Liver (tissue), 3 donors: ENCODE data around the gene CMIP.

Source experiments
- FOXA2 ChIP-seq: IDR thresholded peaks from 2 replicates; pipeline ENCODE4 v1.6.1; 2016; ENCODE audit warnings: antibody characterized with exemption
- TF ChIP-seq, protein P1 (sequence below): fragments of 150-350 bp; IDR thresholded peaks from 2 replicates; pipeline ENCODE4 v1.5.1; 2017; ENCODE audit warnings: improper control_type of control experiment, low read depth, low read length; ENCODE audit not compliant: missing input control
- TF ChIP-seq, protein P2 (sequence below): IDR thresholded peaks from 2 replicates; pipeline ENCODE4 v1.6.1; 2016; ENCODE audit warnings: antibody characterized with exemption
- TF ChIP-seq, protein P3 (sequence below): IDR thresholded peaks from 2 replicates; pipeline ENCODE4 v1.6.1; 2016; ENCODE audit warnings: antibody characterized with exemption
- TF ChIP-seq, protein P4 (sequence below): IDR thresholded peaks from 2 replicates; pipeline ENCODE4 v1.6.1; 2016; ENCODE audit warnings: antibody characterized with exemption, mild to moderate bottlenecking
- donor health status: healthy.
- donor health status: healthy.

DNA sequence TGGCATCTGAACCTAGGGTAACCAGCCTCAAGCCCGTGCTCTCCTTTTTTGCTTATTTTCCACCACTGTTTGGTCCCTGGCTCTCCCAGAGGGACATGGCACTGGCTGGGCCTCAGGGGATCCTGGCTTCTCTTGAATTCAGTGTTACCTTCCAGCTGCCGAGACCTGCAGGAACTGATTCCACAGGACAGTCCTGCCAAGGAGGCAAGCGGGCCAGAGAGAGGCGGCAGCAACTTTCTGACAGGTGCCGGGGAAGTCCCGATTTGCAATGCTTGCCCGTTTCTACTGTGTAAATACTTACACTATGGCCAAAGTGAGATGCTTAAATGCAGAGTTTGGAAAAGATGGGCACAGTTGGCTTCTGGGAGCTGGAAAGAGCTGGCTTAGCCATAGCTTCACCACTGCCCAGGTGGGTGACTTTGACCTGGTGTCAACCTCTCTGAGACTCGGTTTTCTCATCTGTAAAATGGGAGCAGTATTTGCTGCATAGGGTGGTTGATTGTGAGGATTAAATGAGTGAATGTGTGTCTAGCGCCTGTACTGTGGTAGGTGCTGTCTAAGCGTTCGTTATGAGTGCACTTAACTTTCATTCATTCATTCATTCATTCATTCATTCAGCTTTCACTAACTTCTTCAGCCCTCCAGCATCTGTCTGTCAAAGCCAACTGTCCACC is 124.9 kb downstream of the CMIP start:
- TF ChIP-seq, protein P1, sequence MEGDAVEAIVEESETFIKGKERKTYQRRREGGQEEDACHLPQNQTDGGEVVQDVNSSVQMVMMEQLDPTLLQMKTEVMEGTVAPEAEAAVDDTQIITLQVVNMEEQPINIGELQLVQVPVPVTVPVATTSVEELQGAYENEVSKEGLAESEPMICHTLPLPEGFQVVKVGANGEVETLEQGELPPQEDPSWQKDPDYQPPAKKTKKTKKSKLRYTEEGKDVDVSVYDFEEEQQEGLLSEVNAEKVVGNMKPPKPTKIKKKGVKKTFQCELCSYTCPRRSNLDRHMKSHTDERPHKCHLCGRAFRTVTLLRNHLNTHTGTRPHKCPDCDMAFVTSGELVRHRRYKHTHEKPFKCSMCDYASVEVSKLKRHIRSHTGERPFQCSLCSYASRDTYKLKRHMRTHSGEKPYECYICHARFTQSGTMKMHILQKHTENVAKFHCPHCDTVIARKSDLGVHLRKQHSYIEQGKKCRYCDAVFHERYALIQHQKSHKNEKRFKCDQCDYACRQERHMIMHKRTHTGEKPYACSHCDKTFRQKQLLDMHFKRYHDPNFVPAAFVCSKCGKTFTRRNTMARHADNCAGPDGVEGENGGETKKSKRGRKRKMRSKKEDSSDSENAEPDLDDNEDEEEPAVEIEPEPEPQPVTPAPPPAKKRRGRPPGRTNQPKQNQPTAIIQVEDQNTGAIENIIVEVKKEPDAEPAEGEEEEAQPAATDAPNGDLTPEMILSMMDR: no peak
- TF ChIP-seq, protein P2, sequence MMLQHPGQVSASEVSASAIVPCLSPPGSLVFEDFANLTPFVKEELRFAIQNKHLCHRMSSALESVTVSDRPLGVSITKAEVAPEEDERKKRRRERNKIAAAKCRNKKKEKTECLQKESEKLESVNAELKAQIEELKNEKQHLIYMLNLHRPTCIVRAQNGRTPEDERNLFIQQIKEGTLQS: no peak
- TF ChIP-seq FOXA2: no peak
- TF ChIP-seq, protein P3, sequence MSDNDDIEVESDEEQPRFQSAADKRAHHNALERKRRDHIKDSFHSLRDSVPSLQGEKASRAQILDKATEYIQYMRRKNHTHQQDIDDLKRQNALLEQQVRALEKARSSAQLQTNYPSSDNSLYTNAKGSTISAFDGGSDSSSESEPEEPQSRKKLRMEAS: no peak
- TF ChIP-seq, protein P4, sequence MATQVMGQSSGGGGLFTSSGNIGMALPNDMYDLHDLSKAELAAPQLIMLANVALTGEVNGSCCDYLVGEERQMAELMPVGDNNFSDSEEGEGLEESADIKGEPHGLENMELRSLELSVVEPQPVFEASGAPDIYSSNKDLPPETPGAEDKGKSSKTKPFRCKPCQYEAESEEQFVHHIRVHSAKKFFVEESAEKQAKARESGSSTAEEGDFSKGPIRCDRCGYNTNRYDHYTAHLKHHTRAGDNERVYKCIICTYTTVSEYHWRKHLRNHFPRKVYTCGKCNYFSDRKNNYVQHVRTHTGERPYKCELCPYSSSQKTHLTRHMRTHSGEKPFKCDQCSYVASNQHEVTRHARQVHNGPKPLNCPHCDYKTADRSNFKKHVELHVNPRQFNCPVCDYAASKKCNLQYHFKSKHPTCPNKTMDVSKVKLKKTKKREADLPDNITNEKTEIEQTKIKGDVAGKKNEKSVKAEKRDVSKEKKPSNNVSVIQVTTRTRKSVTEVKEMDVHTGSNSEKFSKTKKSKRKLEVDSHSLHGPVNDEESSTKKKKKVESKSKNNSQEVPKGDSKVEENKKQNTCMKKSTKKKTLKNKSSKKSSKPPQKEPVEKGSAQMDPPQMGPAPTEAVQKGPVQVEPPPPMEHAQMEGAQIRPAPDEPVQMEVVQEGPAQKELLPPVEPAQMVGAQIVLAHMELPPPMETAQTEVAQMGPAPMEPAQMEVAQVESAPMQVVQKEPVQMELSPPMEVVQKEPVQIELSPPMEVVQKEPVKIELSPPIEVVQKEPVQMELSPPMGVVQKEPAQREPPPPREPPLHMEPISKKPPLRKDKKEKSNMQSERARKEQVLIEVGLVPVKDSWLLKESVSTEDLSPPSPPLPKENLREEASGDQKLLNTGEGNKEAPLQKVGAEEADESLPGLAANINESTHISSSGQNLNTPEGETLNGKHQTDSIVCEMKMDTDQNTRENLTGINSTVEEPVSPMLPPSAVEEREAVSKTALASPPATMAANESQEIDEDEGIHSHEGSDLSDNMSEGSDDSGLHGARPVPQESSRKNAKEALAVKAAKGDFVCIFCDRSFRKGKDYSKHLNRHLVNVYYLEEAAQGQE: no peak
